Measurements from ENCODE around the gene ARF1. TPM values are rescaled to one million over a fixed set of nuclear protein-coding genes. Genes with fewer than 3 reads are reported as not detected.

ARF1 gene
- polyA plus RNA-seq, 1 donor (not counting 4 experiments of a cell fraction or from before 2014, with no cell fraction given) = 295 TPM

GRCh38 chr1:228045871-228046270, 36.6 kb upstream of the ARF1 start:
- Histone ChIP-seq H3K36me3 (ENCODE audit: control insufficient read depth in 2 of 2, extremely low read depth in 1 of 2, insufficient read depth in 2 of 2, low read length in 2 of 2) (no peaks in the 10 kb centered on the region), H3K4me1 (ENCODE audit: control insufficient read depth, extremely low read depth, insufficient read depth, low read length) (no peaks in the 10 kb centered on the region), H3K9ac (ENCODE audit: control insufficient read depth, extremely low read depth, insufficient read depth, low read length) (no peak overlapping the region), H3K79me2 (ENCODE audit: control insufficient read depth, insufficient read depth, low read length) (no peaks in the 10 kb centered on the region), H3K27me3 (ENCODE audit: control insufficient read depth, extremely low read depth, insufficient read depth, low read length) (peaks cover 12% of the 10 kb centered on the region), H3K9me1 (ENCODE audit: control insufficient read depth, extremely low read depth, insufficient read depth, low read length) (no peaks in the 10 kb centered on the region), H3K4me3 (ENCODE audit: control insufficient read depth in 2 of 3, extremely low read depth in 1 of 3, insufficient read depth in 2 of 3, low read depth in 1 of 3, low read length in 3 of 3) (no peak overlapping the region), H2AFZ (ENCODE audit: control insufficient read depth, low read length) (no peak overlapping the region), H3K9me3 (ENCODE audit: control insufficient read depth, low read depth, low read length) (peaks cover 2% of the 10 kb centered on the region), H4K20me1 (ENCODE audit: control insufficient read depth, extremely low read depth, insufficient read depth, low read length) (no peaks in the 10 kb centered on the region), H3K4me2 (ENCODE audit: control insufficient read depth, extremely low read depth, insufficient read depth, low read depth, low read length) (no peak overlapping the region), H3K27ac (ENCODE audit: control insufficient read depth, insufficient read depth, low read length) (no peak overlapping the region)
- no peak for TF ChIP-seq CTCF (optimal IDR thresholded peaks at IDR 0.05 in 1 of 3, IDR thresholded peaks at IDR 0.05 in 1 of 3, conservative IDR thresholded peaks at IDR 0.05 in 1 of 3; ENCODE audit: extremely low read depth in 1 of 3, insufficient read depth in 2 of 3, low read length in 3 of 3)
- no peak for TF ChIP-seq EZH2 (IDR thresholded peaks at IDR 0.05; ENCODE audit: low read length)
- dilution Hi-C loops (cut with MboI; ENCODE audit: extremely low pct_ligation_motif_present, low sequenced_read_pairs) = no loop called here
- DNase-seq (ENCODE audit: low read depth, low spot score) (no peak), FAIRE-seq (no peak)

- Histone ChIP-seq H3K4me2 (ENCODE audit: control insufficient read depth, extremely low read depth, insufficient read depth, low read depth, low read length) (no peak overlapping the region), H3K27ac (ENCODE audit: control insufficient read depth, insufficient read depth, low read length) (no peak overlapping the region), H3K9ac (ENCODE audit: control insufficient read depth, extremely low read depth, insufficient read depth, low read length) (no peak overlapping the region), H3K9me3 (ENCODE audit: control insufficient read depth, low read depth, low read length) (peaks cover 2% of the 10 kb centered on the region), H3K9me1 (ENCODE audit: control insufficient read depth, extremely low read depth, insufficient read depth, low read length) (no peaks in the 10 kb centered on the region), H4K20me1 (ENCODE audit: control insufficient read depth, extremely low read depth, insufficient read depth, low read length) (no peaks in the 10 kb centered on the region), H2AFZ (ENCODE audit: control insufficient read depth, low read length) (no peak overlapping the region), H3K4me3 (ENCODE audit: control insufficient read depth in 2 of 3, extremely low read depth in 1 of 3, insufficient read depth in 2 of 3, low read depth in 1 of 3, low read length in 3 of 3) (no peak overlapping the region), H3K36me3 (ENCODE audit: control insufficient read depth in 2 of 2, extremely low read depth in 1 of 2, insufficient read depth in 2 of 2, low read length in 2 of 2) (no peaks in the 10 kb centered on the region), H3K27me3 (ENCODE audit: control insufficient read depth, extremely low read depth, insufficient read depth, low read length) (peaks cover 12% of the 10 kb centered on the region), H3K4me1 (ENCODE audit: control insufficient read depth, extremely low read depth, insufficient read depth, low read length) (no peaks in the 10 kb centered on the region), H3K79me2 (ENCODE audit: control insufficient read depth, insufficient read depth, low read length) (no peaks in the 10 kb centered on the region)
- no peak for DNase-seq (ENCODE audit: low read depth, low spot score)
- FAIRE-seq = no peak
- TF ChIP-seq EZH2 (IDR thresholded peaks at IDR 0.05; ENCODE audit: low read length) (no peak), CTCF (optimal IDR thresholded peaks at IDR 0.05 in 1 of 3, IDR thresholded peaks at IDR 0.05 in 1 of 3, conservative IDR thresholded peaks at IDR 0.05 in 1 of 3; ENCODE audit: extremely low read depth in 1 of 3, insufficient read depth in 2 of 3, low read length in 3 of 3) (no peak)
- dilution Hi-C loops (cut with MboI; ENCODE audit: extremely low pct_ligation_motif_present, low sequenced_read_pairs) = no loop called here
Observed at GRCh38 chr1:228046421-228047182, 35.9 kb upstream of the ARF1 start.

Data from keratinocyte (primary cell).